NCI-H2081 treated with DMSO at 0.1 percent for 48 hours (cell line): ENCODE measurements around the gene ZFYVE1.
"Not testable (repeated sequence)": the region's sequence is repeated elsewhere in the genome, so short reads cannot be mapped to it uniquely, and the experiment has no call there.

Source experiments
- DNase-seq: peaks from one replicate; lab custom pipeline; 2025; lab: John Stamatoyannopoulos, UW

ZFYVE1 gene

DNA sequence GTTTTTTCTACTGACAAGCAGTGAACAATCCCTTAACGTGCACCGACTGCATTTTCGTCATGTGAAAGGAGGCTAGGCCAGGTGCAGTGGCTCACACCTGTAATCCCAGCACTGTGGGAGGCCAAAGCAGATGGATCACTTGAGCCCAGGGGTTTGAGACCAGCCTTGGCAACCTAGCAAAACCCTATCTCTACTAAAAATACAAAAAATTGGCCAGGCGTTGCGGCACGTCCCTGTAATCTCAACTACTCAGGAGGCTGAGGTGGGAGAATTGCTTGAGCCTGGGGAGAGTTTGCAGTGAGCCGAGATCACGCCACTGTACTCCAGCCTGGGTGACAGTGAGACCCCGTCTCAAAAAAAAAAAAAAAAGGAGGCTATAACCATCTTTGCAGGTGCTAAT is 22.3 kb downstream of the ZFYVE1 start:
- not testable (repeated sequence) for DNase-seq

- DNase-seq = no peak
These were observed 23.2 kb downstream of the ZFYVE1 start for GRCh38 chr14:73003681-73004080.

DNA sequence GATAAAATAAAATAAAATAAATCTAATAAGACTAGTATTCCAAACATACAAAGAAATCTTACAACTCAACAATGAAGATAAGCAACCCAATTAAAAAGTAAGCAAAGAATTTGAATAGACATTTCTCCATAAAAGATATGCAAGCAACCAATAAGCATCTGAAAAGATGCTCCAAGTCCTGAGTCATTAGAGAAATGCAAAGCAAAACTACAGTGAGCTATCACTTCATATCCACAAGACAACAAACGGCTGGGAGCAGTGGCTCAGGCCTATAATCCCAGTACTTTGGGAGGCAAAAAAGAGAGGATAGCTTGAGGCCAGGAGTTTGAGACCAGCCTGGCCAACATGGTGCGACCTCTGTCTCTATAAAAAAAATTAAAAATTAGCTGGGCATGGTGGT is 26.8 kb downstream of the ZFYVE1 start:
- no peak for DNase-seq

- no peak for DNase-seq
These were observed 27.6 kb downstream of the ZFYVE1 start for GRCh38 chr14:72999316-72999715.

DNA sequence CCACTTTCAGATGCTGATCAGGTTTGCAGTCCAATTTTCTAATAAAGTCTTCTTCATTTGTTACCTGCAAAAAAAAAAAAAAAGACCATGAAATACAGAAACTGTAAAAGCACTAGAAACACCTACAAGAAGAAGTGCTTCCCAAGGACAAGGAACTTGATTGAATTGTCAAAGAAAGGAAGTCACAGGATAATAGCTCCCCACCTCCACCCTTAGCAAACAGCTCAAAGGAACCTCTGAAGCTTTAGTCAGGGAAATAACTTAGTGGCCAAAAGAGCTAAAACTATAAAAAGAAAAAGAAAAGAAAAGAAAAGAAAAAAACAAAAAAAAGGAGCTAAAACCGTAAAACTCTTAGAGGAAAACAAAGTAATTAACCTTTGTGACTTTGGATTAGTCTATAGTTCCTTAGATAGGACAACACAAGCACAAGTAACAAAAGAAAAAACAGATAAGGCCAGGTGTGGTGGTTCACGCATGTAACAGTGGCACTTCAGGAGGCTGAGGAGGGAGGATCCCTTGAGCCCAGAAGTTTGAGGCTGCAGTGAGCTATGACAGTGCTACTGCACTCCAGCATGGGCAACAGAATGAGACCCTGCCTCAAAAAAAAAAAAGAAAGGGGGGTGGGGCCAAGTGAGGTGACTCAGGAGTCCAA is 28.5 kb downstream of the ZFYVE1 start:
- no peak for DNase-seq

- DNase-seq = no peak
These were observed 30.0 kb downstream of the ZFYVE1 start for GRCh38 chr14:72996916-72997315.

- no peak for DNase-seq
These were observed 36.7 kb downstream of the ZFYVE1 start for GRCh38 chr14:72990171-72990570.

- DNase-seq = no peak
These were observed 40.0 kb downstream of the ZFYVE1 start for GRCh38 chr14:72986857-72987256.

DNA sequence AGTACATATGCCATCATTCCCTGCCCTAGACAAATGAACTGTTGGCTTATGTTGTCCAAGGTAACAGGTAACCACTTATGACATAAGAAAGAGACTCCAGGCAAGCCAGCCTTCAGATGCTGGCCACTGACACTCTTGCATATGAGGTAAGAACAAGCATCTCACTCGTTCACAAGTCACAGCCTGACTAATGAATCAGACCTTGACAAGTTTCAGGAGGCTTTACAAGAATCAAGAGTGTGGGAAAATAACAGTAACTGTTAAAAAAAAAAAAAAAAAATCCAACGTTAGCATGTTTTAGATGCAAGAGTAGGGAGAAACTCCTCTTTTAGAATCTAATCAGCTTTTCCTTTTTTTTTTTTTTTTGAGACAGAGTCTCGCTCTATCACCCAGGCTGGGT is 40.7 kb downstream of the ZFYVE1 start:
- DNase-seq = no peak

- DNase-seq = no peak
These were observed 44.7 kb downstream of the ZFYVE1 start for GRCh38 chr14:72982146-72982708.

GRCh38 chr14:72980863-72981262 is 46.0 kb downstream of the ZFYVE1 start:
- DNase-seq = no peak

- DNase-seq = no peak
These were observed 48.0 kb downstream of the ZFYVE1 start for GRCh38 chr14:72978856-72979255.

DNA sequence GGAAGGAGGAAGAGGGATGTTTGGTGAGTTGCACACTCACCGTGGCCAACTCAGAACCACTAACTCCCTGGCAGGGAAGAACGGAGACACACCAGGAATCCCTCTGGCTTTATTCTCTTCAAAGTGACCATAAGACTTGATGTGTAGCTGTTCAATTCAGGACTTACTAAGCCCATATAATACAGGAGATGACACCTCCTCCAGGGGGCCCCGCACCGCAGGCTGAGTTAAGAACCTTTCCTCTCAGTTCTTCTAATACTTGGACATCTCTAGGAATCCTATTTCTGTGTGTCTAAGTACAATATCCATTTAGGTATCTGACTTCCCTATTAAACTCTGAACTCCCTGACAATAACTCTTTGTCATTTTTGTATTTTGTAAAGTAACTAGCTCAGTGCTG is 51.1 kb downstream of the ZFYVE1 start:
- no peak for DNase-seq

GRCh38 chr14:72974661-72975060 is 52.2 kb downstream of the ZFYVE1 start:
- DNase-seq = no peak

GRCh38 chr14:72970824-72971434 is 56.0 kb downstream of the ZFYVE1 start:
- no peak for DNase-seq

DNA sequence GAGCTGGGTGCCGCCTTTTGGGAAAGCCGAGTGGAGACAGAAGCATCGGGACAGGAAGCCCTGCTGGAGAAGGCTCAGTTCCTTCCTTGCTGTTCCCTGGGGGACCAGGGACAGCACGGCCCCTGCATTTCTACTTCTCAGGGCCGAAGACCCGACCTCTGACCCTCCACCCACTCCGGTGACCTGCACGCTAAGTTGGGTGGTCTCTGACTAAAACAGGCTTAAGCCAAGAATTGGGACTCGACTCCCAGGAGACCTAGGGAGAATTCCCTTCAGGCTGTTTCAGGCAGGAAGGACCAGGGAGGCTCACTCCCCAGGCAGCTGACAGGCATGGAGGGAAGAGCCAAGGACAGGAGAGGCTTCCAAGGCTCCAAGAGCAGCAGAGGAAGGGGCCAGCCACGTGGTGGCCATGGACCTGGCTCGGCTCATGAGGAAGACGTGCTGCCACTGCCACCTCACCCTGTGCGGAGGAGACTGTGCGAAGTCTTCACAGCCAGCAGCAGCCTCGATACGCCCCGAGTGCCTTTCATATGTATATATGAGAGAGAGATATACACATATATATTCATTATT is 56.8 kb downstream of the ZFYVE1 start:
- no peak for DNase-seq

- no peak for DNase-seq
These were observed 58.6 kb downstream of the ZFYVE1 start for GRCh38 chr14:72968316-72968715.

GRCh38 chr14:72966038-72966437 is 60.9 kb downstream of the ZFYVE1 start:
- no peak for DNase-seq

GRCh38 chr14:72965249-72965648 is 61.7 kb downstream of the ZFYVE1 start:
- no peak for DNase-seq

GRCh38 chr14:72962829-72963312 is 64.0 kb downstream of the ZFYVE1 start:
- no peak for DNase-seq

GRCh38 chr14:72962336-72962754 is 64.6 kb downstream of the ZFYVE1 start:
- DNase-seq = not testable (repeated sequence)

DNA sequence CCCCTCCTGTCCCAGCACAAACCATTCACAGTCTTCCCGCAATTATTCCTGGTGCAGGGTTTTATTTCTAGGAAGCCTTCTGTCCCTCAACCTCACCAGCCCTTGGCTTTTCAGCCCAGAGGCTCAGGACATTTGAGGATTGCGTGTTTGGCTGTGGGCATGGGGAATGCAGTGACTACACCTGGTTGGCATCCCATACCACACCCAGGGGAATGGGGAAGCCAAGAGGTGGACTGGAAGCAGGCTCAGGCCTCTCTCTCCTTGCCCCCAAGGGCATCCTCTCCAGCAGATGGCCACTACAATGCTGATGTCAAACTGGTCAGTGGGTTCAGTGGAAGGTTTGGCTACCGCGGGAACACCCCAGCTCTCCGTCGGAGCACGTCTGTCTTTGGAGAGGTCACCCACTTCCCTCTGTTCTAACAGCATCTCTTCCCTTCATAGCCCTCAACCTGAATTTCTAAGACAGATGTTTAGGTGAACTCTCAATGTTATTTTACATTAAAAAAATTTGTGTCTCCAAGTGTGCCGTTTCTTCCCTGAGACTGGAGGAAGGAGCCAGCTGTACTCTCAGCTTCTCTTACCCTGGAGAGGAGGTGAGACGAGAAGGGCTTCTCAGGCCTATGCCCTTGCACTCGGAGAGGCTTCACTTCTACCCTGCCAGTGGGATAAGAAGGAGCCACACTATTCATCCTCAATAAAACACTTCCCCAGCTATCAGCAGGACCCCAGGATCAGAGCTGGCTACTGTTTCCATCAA is 65.1 kb downstream of the ZFYVE1 start:
- no peak for DNase-seq
